Posterior vena cava (tissue), 2 donors: Measurements from ENCODE around the gene PARD3. TPM values are rescaled to one million over a fixed set of nuclear protein-coding genes. Genes with fewer than 3 reads are reported as not detected.

Experiments
- DNase-seq: peaks from one replicate; pipeline ENCODE4 v3.0.0-alpha.2; 2020; ENCODE audit warnings: low spot score
- intact Hi-C, 2 donors: fragments of 100-400 bp; cut with DNase I; formaldehyde crosslinking; loops; one replicate each; pipeline versions ENCODE4 v1.14.1 to v1.14.2; 2022 to 2023
- total RNA-seq, 2 donors: library from RNA; stranded (reverse); fragmentation: NEBNext Ultra II Directional; extraction: Animal tissue kit (Norgen Biotek cat#: 25700); gene quantifications; one replicate each; pipeline ENCODE4 v1.2.1, GENCODE V29; 2021
- donor health status: DM: yes; HTN: yes; CAD: no.
- donor health status: DM: yes; HTN: yes; CAD: no.

The PARD3 gene
- total RNA-seq, 2 donors from 2014 or later = 28.8 to 30.6 TPM

DNA sequence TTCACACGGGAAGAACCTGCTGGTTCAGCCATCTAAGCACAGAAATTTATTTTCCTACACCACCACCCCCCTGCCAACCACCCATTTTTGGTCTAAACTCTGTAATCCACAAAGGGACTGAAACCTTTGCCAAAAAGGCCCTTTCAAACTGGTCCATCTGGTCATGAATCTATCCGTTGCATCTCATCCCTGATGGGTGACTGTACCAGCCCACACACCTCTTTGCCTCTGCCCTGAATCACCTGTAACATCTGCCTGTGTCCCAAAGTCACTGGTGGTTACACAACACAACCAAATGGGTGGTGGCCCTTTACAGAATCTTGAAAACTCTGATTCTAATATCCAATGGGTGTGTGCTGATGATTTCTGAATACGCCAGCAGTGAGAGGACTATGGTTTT is 503.4 kb downstream of the PARD3 start:
- intact Hi-C loops = no loop called here
- DNase-seq = no peak

DNA sequence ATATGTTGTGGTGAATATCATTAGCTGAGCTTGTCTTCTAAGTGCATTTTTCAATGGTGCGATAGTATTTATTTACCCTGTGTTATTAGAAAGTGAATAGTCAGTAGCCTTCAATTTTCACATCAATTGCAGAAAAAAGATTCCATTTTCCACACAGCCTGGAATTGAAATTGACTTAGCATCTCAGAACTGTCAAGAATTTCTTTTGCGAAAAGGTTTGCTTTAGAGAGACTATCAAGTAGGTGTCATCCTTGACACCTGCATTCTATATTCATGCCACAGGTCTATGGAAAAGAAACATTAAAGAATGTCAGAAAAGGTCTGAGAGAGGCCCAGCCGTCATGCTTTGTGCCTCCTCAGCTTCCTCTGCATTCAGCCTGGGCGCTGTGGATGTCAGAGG is 504.9 kb downstream of the PARD3 start:
- no peak for DNase-seq
- intact Hi-C loops = no loop called here

- intact Hi-C loops = no loop called here
- DNase-seq = no peak
Measured at GRCh38 chr10:34305189-34305588, 509.9 kb downstream of the PARD3 start.

DNA sequence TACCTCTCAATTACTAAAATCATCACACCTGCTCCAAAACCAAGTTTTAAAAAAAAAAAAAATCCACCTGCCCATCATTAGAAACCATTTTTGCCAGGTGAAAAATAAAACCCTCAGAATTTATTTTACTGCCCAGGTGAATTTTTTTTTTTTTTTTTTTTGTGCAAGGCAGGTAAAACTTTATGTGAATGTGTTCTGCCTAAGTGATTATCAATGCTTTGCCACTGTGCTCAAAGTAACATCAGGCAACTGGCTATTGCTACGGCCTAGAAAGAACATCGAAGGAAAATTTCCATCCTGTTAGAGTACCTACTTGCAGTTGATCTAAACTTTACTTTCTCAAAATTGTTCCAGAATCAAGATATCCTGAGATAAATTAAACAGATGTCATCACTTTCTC is 512.1 kb downstream of the PARD3 start:
- intact Hi-C loops = no loop called here
- no peak for DNase-seq

- no peak for DNase-seq
- intact Hi-C loops = no loop called here
Measured at GRCh38 chr10:34299105-34299611, 515.9 kb downstream of the PARD3 start.

GRCh38 chr10:34298346-34298818 is 516.7 kb downstream of the PARD3 start:
- intact Hi-C loops = no loop called here
- no peak for DNase-seq

GRCh38 chr10:34297541-34298345 is 517.4 kb downstream of the PARD3 start:
- DNase-seq = no peak
- intact Hi-C loops = no loop called here

- DNase-seq = no peak
- intact Hi-C loops = no loop called here
Measured at GRCh38 chr10:34295142-34295548, 520.0 kb downstream of the PARD3 start.

- intact Hi-C loops = no loop called here
- DNase-seq = no peak
Measured at GRCh38 chr10:34294137-34294536, 521.0 kb downstream of the PARD3 start.

DNA sequence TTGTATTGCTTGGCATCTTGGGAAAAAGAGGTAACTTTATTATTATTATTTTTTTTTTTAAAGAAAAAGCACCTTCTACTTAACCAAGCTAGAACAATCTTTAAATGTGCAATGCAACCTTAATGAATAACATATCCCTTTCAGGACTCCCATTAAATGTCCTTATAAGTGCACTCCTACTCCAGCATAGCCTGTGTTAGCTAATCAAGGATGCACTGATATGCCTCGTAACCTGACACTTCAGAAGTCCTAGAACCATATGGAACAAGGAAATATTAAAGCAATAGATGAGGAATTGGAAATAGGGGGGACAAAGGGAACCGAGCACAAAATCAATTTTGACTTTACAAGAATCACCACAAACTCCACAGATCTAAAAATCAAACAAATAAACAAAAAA is 522.4 kb downstream of the PARD3 start:
- DNase-seq = no peak
- intact Hi-C loops = no loop called here

DNA sequence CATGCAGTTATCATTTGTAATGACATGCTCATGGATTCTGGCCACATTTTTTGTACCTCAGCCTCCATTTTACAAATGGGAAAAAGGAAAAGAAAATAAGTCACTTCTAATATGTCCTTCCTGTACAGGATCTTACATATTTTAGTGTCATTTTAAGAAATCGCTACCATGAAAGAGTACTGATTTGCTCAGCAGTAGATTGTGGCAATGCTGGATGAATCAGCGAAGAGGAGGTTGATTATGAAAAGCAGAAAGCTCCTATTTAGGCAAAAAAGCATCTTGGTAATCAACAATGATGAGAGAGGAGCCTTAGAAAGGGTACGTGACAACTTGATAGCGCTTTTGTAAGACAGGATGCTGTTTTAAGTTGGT is 522.9 kb downstream of the PARD3 start:
- no peak for DNase-seq
- intact Hi-C loops = no loop called here

DNA sequence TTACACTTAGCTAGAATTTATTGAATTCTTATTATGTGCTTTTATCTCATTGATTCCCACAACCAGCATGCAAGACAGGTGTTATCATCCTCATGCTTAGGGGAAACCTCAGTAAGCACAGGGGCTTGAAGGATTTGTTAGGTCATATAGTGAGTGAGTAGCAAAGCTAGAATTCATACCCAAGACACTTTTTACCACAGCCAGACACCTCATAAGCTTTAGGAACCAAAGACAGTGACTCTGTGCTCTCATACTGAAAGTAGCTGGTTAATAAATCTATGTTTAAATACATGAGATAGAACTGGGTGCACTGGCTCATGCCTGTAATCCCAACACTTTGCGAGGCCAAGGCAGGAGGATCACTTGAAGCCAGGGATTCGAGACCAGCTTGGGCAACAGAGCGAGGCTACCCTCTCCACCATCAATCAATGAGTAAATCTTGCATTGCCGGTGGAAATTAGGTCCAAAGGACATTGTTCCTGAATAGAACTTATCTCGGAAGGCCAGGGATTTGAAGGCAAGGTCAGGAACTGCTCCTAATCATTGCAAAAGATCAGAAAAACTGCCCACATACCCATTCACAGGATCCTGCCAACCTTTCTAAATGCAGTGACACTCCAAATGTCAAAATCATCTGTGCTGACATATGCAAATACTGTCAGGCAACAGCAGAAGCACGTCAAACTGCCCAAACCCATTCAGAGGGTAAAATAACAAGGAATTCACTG is 523.5 kb downstream of the PARD3 start:
- DNase-seq = no peak
- intact Hi-C loops = no loop called here

DNA sequence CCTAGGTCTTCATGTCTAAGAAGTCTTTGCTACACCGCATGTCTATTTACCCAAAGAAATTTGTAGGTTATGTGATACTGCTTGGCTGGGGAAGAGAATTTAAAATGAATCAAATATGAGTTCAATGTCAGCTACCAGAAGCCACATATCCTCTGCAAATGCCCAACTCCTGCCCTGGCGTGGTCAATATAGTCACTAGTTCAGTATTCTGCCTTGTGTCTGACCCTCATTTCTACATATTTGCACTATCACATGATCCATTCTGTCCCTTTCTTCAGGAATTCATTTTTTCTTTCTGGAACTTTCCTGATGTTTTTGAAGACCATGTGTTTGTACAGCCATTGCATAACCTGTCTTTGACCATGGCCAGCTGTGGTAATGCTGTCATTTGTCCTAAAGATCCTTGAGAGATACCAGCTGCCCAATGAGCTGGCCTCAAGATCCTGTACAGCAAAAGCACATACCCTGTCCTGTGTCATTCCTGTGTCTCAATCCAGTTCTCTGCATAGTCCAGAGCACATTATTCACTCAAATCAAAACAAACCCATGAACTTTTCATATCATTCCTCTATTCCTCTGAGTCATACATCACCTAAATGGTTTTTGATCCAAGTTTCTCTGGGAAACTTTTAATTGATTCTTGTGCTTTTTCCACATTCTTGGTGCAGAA is 524.5 kb downstream of the PARD3 start:
- intact Hi-C loops = no loop called here
- no peak for DNase-seq

DNA sequence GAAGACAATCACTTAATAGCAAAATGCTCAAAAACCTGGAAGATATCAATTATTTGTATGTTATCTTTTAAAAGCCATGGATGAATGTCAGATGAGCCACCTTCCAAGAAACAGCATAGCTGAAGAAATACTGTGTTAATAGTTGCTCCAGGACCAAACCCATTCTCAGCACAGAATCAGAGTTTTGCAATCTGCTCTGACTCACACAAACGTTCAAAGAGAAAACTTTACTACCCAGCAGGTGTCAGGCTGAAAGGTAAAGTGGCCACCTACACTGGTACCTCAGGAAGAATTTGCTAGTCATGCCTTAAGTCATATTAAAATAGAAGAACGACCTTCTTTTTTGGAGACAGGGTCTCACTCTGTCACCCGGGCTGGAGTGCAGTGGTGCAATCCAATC is 526.5 kb downstream of the PARD3 start:
- no peak for DNase-seq
- intact Hi-C loops = no loop called here

GRCh38 chr10:34286136-34286739 is 528.9 kb downstream of the PARD3 start:
- intact Hi-C loops = no loop called here
- no peak for DNase-seq

DNA sequence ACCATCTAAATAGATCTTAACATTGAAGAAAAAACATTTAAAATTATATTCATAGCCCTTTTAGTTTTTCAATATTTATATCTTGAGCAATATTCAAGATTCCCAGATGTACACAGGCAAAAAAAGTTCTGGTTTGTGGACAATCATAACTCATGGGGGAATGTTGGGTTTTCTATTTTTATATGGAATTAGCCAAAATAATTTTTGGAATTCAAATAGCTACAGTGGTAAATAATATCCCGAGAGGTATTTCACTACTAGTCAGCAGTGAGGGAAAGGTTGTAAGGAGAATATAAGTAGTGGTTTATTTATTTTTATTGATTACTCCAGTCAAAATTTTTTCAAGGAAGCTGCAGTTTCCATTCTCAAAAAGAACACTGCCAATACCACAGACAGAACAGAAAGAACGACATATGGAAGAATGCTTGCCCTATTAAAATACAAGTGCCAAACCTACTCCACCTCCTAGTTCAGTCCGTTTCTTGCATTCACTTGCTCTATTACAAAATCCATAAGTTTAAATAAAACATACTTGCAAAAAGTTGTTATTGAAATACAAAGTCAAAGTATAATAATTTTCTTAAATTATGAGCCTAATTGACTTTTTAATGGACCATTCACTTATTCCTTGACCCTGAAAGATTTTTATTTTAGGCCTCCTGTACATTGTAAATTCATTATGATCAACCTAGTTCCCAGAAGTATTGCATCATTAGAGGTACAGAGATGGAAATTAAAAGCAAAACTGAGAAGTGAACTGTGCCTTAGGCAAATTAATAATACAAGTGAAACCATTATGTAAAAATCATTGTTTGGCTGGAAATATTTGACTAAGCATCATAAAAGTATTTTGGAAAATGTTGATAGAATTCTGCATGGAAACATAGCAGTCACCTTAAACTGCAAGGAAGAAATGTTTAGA is 533.2 kb downstream of the PARD3 start:
- no peak for DNase-seq
- intact Hi-C loops = no loop called here

DNA sequence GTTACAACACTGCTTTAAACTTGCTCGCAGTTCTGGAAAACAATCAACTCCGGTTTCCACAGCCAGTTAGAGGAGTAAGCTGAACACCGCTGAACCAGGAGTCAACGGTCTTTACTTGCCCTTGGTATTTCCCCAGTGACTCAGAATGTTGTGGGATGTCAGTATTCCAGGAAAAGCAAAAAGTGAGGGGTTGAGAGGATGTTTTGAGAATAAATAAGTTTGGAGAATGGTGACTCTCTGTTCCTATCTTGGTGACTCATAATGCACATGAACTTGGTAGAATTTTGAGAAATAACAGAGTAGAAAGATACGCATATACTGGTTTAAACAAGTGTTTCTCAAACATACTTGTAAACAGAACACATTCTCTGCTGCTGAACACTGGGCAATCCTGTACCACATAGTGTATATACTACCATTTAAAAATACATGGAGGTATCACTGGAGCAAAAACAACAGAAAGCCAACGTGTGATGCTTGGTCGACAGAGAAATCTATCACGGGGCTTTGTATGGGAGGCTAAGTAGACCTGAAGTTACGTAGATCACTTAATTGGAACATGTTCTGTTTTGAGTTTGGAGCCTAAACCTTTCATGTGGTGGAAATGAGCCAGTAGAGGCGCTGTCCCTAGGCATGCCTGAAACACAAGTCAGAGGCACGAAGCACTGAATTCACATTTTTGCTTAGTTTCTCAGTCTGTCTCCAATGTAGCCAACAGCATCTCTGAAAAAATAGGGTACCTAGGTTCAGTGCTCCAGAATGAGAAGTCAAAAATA is 534.3 kb downstream of the PARD3 start:
- intact Hi-C loops = no loop called here
- DNase-seq = no peak

DNA sequence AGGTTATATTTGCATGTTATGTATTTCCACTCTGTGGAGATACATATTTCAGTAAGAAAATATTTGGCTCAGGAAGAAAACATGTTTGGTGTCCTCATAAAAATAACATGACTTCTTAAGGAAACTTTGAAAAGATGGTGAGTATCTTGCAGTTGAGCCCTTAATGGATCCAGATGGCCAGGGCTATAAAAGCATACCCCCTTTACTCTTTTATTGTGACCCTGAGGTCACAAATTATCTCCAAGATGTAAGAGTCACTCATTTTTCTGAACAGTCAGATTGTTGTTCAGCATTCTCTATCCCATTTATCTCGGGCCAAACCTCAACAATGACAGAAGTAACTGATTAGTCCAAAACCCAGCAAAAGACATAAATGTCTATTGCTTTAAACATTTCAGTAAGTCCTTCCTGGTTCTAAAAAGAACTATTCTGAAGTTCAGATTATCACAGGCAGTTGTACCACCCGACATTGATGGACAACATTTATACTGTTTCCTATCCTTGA is 539.4 kb downstream of the PARD3 start:
- intact Hi-C loops = no loop called here

More for the DNA sequence above, 539.4 kb downstream of the PARD3 start:
- no peak for DNase-seq
